DND-41 (cell line): ENCODE measurements around the gene GPR135.

Source experiments
- CTCF ChIP-seq: IDR thresholded peaks from 2 replicates; pipeline ENCODE4 v1.5.1; 2012; ENCODE audit warnings: borderline replicate concordance, low read length, moderate library complexity, mild to moderate bottlenecking; ENCODE audit not compliant: poor library complexity, severe bottlenecking; ENCODE audit errors: extremely low read depth
- EZH2 ChIP-seq: IDR thresholded peaks from 3 replicates; pipeline ENCODE4 v1.6.1; 2012; ENCODE audit warnings: borderline replicate concordance, low read depth, mild to moderate bottlenecking, moderate library complexity, low read length, inconsistent platforms; ENCODE audit not compliant: severe bottlenecking

- no peak for TF ChIP-seq CTCF
- no peak for TF ChIP-seq EZH2
Measured at GRCh38 chr14:59463787-59464485, 1.2 kb downstream of the GPR135 start.
